Activated CD8-positive, alpha-beta T cell treated with anti-CD3 and anti-CD28 coated beads for 36 hours (primary cell): ENCODE measurements around the gene FES. TPM values are rescaled to one million over a fixed set of nuclear protein-coding genes. Genes with fewer than 3 reads are reported as not detected.

ENCODE experiments used
- ATAC-seq: fragments of 200-7000 bp; cut with Tn5 transposase; one replicate; pipeline ENCODE4 v1.10.0; 2021; ENCODE audit warnings: mild to moderate bottlenecking, moderate library complexity
- CTCF ChIA-PET: fragments of 350-600 bp; sonication (Branson Sonifier 250); formaldehyde crosslinking; loops from one replicate; lab custom pipeline; 2021; ENCODE audit warnings: antibody characterized with exemption; lab: Charles Lee
- POLR2A ChIA-PET: fragments of 350-600 bp; sonication (Branson Sonifier 250); formaldehyde crosslinking; loops from one replicate; lab custom pipeline; 2021; ENCODE audit warnings: antibody characterized with exemption; lab: Charles Lee
- DNase-seq: peaks from one replicate; pipeline ENCODE4 v3.0.0-alpha.2; 2020
- H3K27ac Mint-ChIP-seq: one replicate; pipeline ENCODE4 v1.8.0; 2021; ENCODE audit warnings: mild to moderate bottlenecking, mixed read lengths
- H3K27me3 Mint-ChIP-seq: one replicate; pipeline ENCODE4 v1.8.0; 2021; ENCODE audit warnings: mixed read lengths
- H3K36me3 Mint-ChIP-seq: one replicate; pipeline ENCODE4 v1.8.0; 2021; ENCODE audit warnings: low read depth, mixed read lengths
- H3K4me1 Mint-ChIP-seq: one replicate; pipeline ENCODE4 v1.8.0; 2021; ENCODE audit warnings: low read depth, mixed read lengths
- H3K4me3 Mint-ChIP-seq: one replicate; pipeline ENCODE4 v1.8.0; 2021; ENCODE audit warnings: mild to moderate bottlenecking, moderate library complexity, mixed read lengths
- H3K9me3 Mint-ChIP-seq: one replicate; pipeline ENCODE4 v1.8.0; 2021; ENCODE audit warnings: mixed read lengths
- CTCF ChIP-seq: fragments of 200-600 bp; IDR thresholded peaks from one replicate; pipeline ENCODE4 v1.8.0; 2022; ENCODE audit warnings: antibody characterized with exemption, mild to moderate bottlenecking
- intact Hi-C: fragments of 100-400 bp; cut with micrococcal nuclease; formaldehyde crosslinking; loops from one replicate; pipeline ENCODE4 v1.10.0; 2022
- total RNA-seq, 2 experiments: library from RNA; stranded (reverse); gene quantifications; one replicate each; pipeline ENCODE4 v1.2.3, GENCODE V29; 2021

Gene FES
- total RNA-seq, 2 experiments from 2014 or later = 4.1 to 4.6 TPM

- H3K9me3 Mint-ChIP-seq = no peaks in the 10 kb centered on the region
Measured at GRCh38 chr15:90913398-90913944, 29.2 kb downstream of the FES start.

GRCh38 chr15:90914305-90915080, 30.2 kb downstream of the FES start:
- DNase-seq = no peak
- H3K27me3 Mint-ChIP-seq = no peaks in the 10 kb centered on the region
- intact Hi-C loops = no loop called here
- no peak overlapping the region for H3K27ac Mint-ChIP-seq
- no peak overlapping the region for H3K4me3 Mint-ChIP-seq
- H3K36me3 Mint-ChIP-seq = peaks cover 37% of the 10 kb centered on the region
- no peak for TF ChIP-seq CTCF
- H3K4me1 Mint-ChIP-seq = no peaks in the 10 kb centered on the region
- CTCF ChIA-PET = interaction anchor here (0.8 to 2.2 kb wide), 3 partner anchors 12 to 28 kb away, joined by 3 to 10 read pairs (median 8); partner anchors contain the start of genes HDDC3 and MAN2A2
- no peak for ATAC-seq
- no peaks in the 10 kb centered on the region for H3K9me3 Mint-ChIP-seq
- POLR2A ChIA-PET = interaction anchor here (1.2 to 1.6 kb wide), 3 partner anchors 9 to 16 kb away, joined by 3 to 5 read pairs (median 4); partner anchors contain the start of gene MAN2A2

More at GRCh38 chr15:90913398-90913944, 29.2 kb downstream of the FES start:
- intact Hi-C loops = no loop called here
- no peak for DNase-seq
- ChIA-PET POLR2A (interaction anchor here (1.2 to 1.6 kb wide), 4 partner anchors 8 to 17 kb away, joined by 3 to 5 read pairs (median 4); partner anchors contain the start of gene MAN2A2), CTCF (interaction anchor here (0.8 to 2.2 kb wide), 3 partner anchors 11 to 27 kb away, joined by 3 to 10 read pairs (median 8); partner anchors contain the start of genes HDDC3 and MAN2A2)
- no peak for ATAC-seq
- Mint-ChIP-seq H3K4me1 (no peaks in the 10 kb centered on the region), H3K36me3 (peaks cover 34% of the 10 kb centered on the region), H3K27me3 (no peaks in the 10 kb centered on the region), H3K27ac (no peak overlapping the region), H3K4me3 (no peak overlapping the region)
- no peak for TF ChIP-seq CTCF

- Mint-ChIP-seq H3K4me1 (no peaks in the 10 kb centered on the region), H3K9me3 (no peaks in the 10 kb centered on the region), H3K36me3 (peaks cover 38% of the 10 kb centered on the region), H3K4me3 (no peak overlapping the region), H3K27ac (no peak overlapping the region), H3K27me3 (no peaks in the 10 kb centered on the region)
- ATAC-seq = no peak
- ChIA-PET POLR2A (interaction anchor here (1.6 kb wide), 1 partner anchor 10 kb away, joined by 5 read pairs; no protein-coding TSS in a partner anchor), CTCF (no interaction called here)
- no peak for TF ChIP-seq CTCF
- DNase-seq = no peak
- intact Hi-C loops = no loop called here
Measured at GRCh38 chr15:90915216-90915807, 31.0 kb downstream of the FES start.

GRCh38 chr15:90915808-90916440, 31.6 kb downstream of the FES start:
- CTCF ChIA-PET = no interaction called here
- H3K4me1 Mint-ChIP-seq = no peaks in the 10 kb centered on the region
- ATAC-seq (no peak), DNase-seq (no peak)
- intact Hi-C loops = no loop called here
- TF ChIP-seq CTCF = no peak
- no peak overlapping the region for H3K27ac Mint-ChIP-seq
- no peak overlapping the region for H3K4me3 Mint-ChIP-seq
- no peaks in the 10 kb centered on the region for H3K9me3 Mint-ChIP-seq
- H3K36me3 Mint-ChIP-seq = peaks cover 39% of the 10 kb centered on the region
- no peaks in the 10 kb centered on the region for H3K27me3 Mint-ChIP-seq
- POLR2A ChIA-PET = no interaction called here
